Nephron (organoid): ENCODE data around the gene HHLA2.

Experiments used
- H3K27ac Mint-ChIP-seq, 3 experiments: 2 replicates each; pipeline ENCODE4 v1.8.0; 2020; ENCODE audit warnings: mixed read lengths in 3 of 3, mild to moderate bottlenecking in 2 of 3, moderate library complexity in 1 of 3
- H3K27me3 Mint-ChIP-seq: 2 replicates; pipeline ENCODE4 v1.8.0; 2021; ENCODE audit warnings: low read depth, mild to moderate bottlenecking, moderate library complexity, mixed read lengths
- H3K36me3 Mint-ChIP-seq: 2 replicates; pipeline ENCODE4 v1.8.0; 2020; ENCODE audit warnings: low read depth, mixed read lengths
- H3K4me1 Mint-ChIP-seq: 2 replicates; pipeline ENCODE4 v1.8.0; 2020; ENCODE audit warnings: mixed read lengths
- H3K4me3 Mint-ChIP-seq, 3 experiments: 2 replicates each; pipeline ENCODE4 v1.8.0; 2020; ENCODE audit warnings: mild to moderate bottlenecking in 3 of 3, mixed read lengths in 3 of 3, moderate library complexity in 2 of 3
- H3K9me3 Mint-ChIP-seq: 2 replicates; pipeline ENCODE4 v1.8.0; 2020; ENCODE audit warnings: mixed read lengths
- CTCF ChIP-seq, 3 experiments: fragments of 200-600 bp; sonication (generic); IDR thresholded peaks; one replicate each; pipeline ENCODE4 v1.5.0; 2021; ENCODE audit warnings: antibody characterized with exemption in 3 of 3; ENCODE audit not compliant: unreplicated experiment in 3 of 3

Gene HHLA2

GRCh38 chr3:108328821-108329486, 32.6 kb downstream of the HHLA2 start:
- Mint-ChIP-seq H3K4me3 (no peak overlapping the region), H3K27me3 (no peaks in the 10 kb centered on the region), H3K9me3 (peaks cover 9% of the 10 kb centered on the region), H3K4me1 (no peaks in the 10 kb centered on the region), H3K27ac (no peak overlapping the region), H3K36me3 (no peaks in the 10 kb centered on the region)
- no peak for TF ChIP-seq CTCF (IDR thresholded peaks at IDR 0.05; ENCODE audit: unreplicated experiment in 3 of 3)

- Mint-ChIP-seq H3K27ac (no peak overlapping the region), H3K9me3 (peaks cover 9% of the 10 kb centered on the region), H3K27me3 (no peaks in the 10 kb centered on the region), H3K36me3 (no peaks in the 10 kb centered on the region), H3K4me3 (no peak overlapping the region), H3K4me1 (no peaks in the 10 kb centered on the region)
- TF ChIP-seq CTCF (IDR thresholded peaks at IDR 0.05; ENCODE audit: unreplicated experiment in 3 of 3): no peak
Observed at GRCh38 chr3:108329508-108329907, 33.2 kb downstream of the HHLA2 start.

GRCh38 chr3:108329947-108330346, 33.6 kb downstream of the HHLA2 start:
- Mint-ChIP-seq H3K27me3 (no peaks in the 10 kb centered on the region), H3K4me1 (no peaks in the 10 kb centered on the region), H3K4me3 (no peak overlapping the region), H3K9me3 (peaks cover 9% of the 10 kb centered on the region), H3K27ac (no peak overlapping the region), H3K36me3 (no peaks in the 10 kb centered on the region)
- TF ChIP-seq CTCF (IDR thresholded peaks at IDR 0.05; ENCODE audit: unreplicated experiment in 3 of 3): no peak

GRCh38 chr3:108331792-108332191, 35.4 kb downstream of the HHLA2 start:
- Mint-ChIP-seq H3K27me3 (no peaks in the 10 kb centered on the region), H3K4me1 (no peaks in the 10 kb centered on the region), H3K36me3 (no peaks in the 10 kb centered on the region), H3K4me3 (no peak overlapping the region), H3K27ac (no peak overlapping the region), H3K9me3 (peaks cover 7% of the 10 kb centered on the region)
- no peak for TF ChIP-seq CTCF (IDR thresholded peaks at IDR 0.05; ENCODE audit: unreplicated experiment in 3 of 3)

GRCh38 chr3:108333961-108334360, 37.6 kb downstream of the HHLA2 start:
- Mint-ChIP-seq H3K4me1 (no peaks in the 10 kb centered on the region), H3K4me3 (no peak overlapping the region), H3K27ac (no peak overlapping the region), H3K27me3 (no peaks in the 10 kb centered on the region), H3K9me3 (no peaks in the 10 kb centered on the region), H3K36me3 (no peaks in the 10 kb centered on the region)
- TF ChIP-seq CTCF (IDR thresholded peaks at IDR 0.05; ENCODE audit: unreplicated experiment in 3 of 3): no peak

- Mint-ChIP-seq H3K36me3 (no peaks in the 10 kb centered on the region), H3K27me3 (no peaks in the 10 kb centered on the region), H3K4me1 (no peaks in the 10 kb centered on the region), H3K4me3 (no peak overlapping the region), H3K27ac (no peak overlapping the region), H3K9me3 (no peaks in the 10 kb centered on the region)
- no peak for TF ChIP-seq CTCF (IDR thresholded peaks at IDR 0.05; ENCODE audit: unreplicated experiment in 3 of 3)
Observed at GRCh38 chr3:108334701-108335100, 38.4 kb downstream of the HHLA2 start.
